ENCODE measurements around the gene POFUT2. TPM values are rescaled to one million over a fixed set of nuclear protein-coding genes. Genes with fewer than 3 reads are reported as not detected.
A peak's percentile ranks its signal among the peaks of the same experiment; 100 is the strongest.

The POFUT2 gene
- total RNA-seq, 3 donors from 2014 or later: 26.4 to 38.0 (median 29.8) TPM

- Histone ChIP-seq H3K9me3 (no peaks in the 10 kb centered on the region), H3K4me3 (no peak overlapping the region), H3K36me3 (ENCODE audit: low read depth) (no peaks in the 10 kb centered on the region), H3K4me1 (ENCODE audit: low read depth) (no peaks in the 10 kb centered on the region)
- no peak for TF ChIP-seq CTCF (IDR thresholded peaks at IDR 0.05)
- intact Hi-C loops (cut with DNase I, micrococcal nuclease): no loop called here
- DNase-seq (no peak), ATAC-seq (no peak)
These were observed 34.7 kb upstream of the POFUT2 start for GRCh38 chr21:45322231-45322959.

GRCh38 chr21:45320261-45321025, 32.7 kb upstream of the POFUT2 start:
- Histone ChIP-seq H3K9me3 (no peaks in the 10 kb centered on the region), H3K36me3 (ENCODE audit: low read depth) (no peaks in the 10 kb centered on the region), H3K4me3 (no peak overlapping the region), H3K4me1 (ENCODE audit: low read depth) (no peaks in the 10 kb centered on the region)
- DNase-seq (no peak), ATAC-seq (no peak)
- intact Hi-C loops (cut with DNase I, micrococcal nuclease): no loop called here
- TF ChIP-seq CTCF (IDR thresholded peaks at IDR 0.05): no peak

GRCh38 chr21:45319461-45320211, 31.9 kb upstream of the POFUT2 start:
- H3K4me1 ChIP-seq (ENCODE audit: low read depth): no peaks in the 10 kb centered on the region
- no peak overlapping the region for H3K4me3 ChIP-seq
- peak in 1 of 3 donors; percentile 46 for DNase-seq
- peak; percentile 19 for ATAC-seq
- intact Hi-C loops (cut with DNase I, micrococcal nuclease): no loop called here
- H3K36me3 ChIP-seq (ENCODE audit: low read depth): no peaks in the 10 kb centered on the region
- TF ChIP-seq CTCF (IDR thresholded peaks at IDR 0.05): no peak
- H3K9me3 ChIP-seq: no peaks in the 10 kb centered on the region

GRCh38 chr21:45318556-45319404, 31.1 kb upstream of the POFUT2 start:
- no peak overlapping the region for H3K4me3 ChIP-seq
- H3K9me3 ChIP-seq: no peaks in the 10 kb centered on the region
- TF ChIP-seq CTCF (IDR thresholded peaks at IDR 0.05): no peak
- DNase-seq: peak in 1 of 3 donors; percentile 61
- intact Hi-C loops (cut with DNase I, micrococcal nuclease): no loop called here
- no peaks in the 10 kb centered on the region for H3K36me3 ChIP-seq (ENCODE audit: low read depth)
- peak; percentile 29 for ATAC-seq
- H3K4me1 ChIP-seq (ENCODE audit: low read depth): no peaks in the 10 kb centered on the region

- TF ChIP-seq CTCF (IDR thresholded peaks at IDR 0.05): no peak
- intact Hi-C loops (cut with DNase I, micrococcal nuclease): no loop called here
- peak in 1 of 3 donors; percentile 30 for DNase-seq
- no peak for ATAC-seq
- no peaks in the 10 kb centered on the region for H3K4me1 ChIP-seq (ENCODE audit: low read depth)
- H3K4me3 ChIP-seq: no peak overlapping the region
- H3K36me3 ChIP-seq (ENCODE audit: low read depth): no peaks in the 10 kb centered on the region
- H3K9me3 ChIP-seq: no peaks in the 10 kb centered on the region
These were observed 30.5 kb upstream of the POFUT2 start for GRCh38 chr21:45318146-45318555.
